GM12872 (cell line): ENCODE results near the gene MYRIP.

Experiments used
- TF ChIP-seq, protein P1 (sequence below): IDR thresholded peaks from 3 replicates; pipeline ENCODE4 v1.5.1; 2011; ENCODE audit warnings: low read depth, mild to moderate bottlenecking, low read length, moderate library complexity; ENCODE audit not compliant: insufficient read depth

MYRIP gene

DNA sequence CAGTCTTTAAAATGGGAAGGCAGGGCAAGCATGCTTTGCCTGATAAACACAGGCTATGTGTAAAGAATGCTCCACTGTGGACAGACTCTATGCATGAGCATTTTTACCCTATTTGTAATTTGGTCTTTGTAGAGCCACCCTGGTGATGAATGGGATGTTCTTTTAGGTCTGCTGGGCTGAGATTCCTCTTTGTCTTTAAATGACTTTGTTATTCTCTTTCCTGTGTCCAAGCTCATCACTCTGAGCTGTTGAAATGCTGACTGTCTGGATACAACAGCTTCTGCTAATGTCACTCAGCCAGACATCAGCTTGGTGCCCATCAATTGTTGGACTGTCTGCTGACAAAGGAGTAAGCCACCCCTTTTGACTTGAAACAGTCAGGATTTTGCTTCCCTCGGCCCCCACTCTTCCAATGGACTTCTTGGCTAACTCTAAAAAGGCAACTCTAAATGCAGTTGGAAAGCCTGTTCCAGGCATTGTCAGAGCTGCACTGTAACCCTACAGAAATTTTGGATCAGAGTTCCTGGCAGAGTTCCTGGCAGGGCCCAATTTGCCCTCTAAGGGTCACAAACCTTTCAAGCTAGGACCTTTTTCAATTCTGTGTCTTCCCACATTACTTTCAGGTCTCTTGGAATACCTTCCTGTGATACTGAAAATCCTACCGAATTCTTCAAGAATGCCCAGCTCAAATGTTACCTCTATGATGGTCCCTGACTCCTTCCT, 459.6 kb downstream of the MYRIP start:
- TF ChIP-seq, protein P1, sequence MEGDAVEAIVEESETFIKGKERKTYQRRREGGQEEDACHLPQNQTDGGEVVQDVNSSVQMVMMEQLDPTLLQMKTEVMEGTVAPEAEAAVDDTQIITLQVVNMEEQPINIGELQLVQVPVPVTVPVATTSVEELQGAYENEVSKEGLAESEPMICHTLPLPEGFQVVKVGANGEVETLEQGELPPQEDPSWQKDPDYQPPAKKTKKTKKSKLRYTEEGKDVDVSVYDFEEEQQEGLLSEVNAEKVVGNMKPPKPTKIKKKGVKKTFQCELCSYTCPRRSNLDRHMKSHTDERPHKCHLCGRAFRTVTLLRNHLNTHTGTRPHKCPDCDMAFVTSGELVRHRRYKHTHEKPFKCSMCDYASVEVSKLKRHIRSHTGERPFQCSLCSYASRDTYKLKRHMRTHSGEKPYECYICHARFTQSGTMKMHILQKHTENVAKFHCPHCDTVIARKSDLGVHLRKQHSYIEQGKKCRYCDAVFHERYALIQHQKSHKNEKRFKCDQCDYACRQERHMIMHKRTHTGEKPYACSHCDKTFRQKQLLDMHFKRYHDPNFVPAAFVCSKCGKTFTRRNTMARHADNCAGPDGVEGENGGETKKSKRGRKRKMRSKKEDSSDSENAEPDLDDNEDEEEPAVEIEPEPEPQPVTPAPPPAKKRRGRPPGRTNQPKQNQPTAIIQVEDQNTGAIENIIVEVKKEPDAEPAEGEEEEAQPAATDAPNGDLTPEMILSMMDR, result no peak

- TF ChIP-seq, protein P1, result no peak
These were observed 469.4 kb downstream of the MYRIP start for GRCh38 chr3:40278791-40279190.

DNA sequence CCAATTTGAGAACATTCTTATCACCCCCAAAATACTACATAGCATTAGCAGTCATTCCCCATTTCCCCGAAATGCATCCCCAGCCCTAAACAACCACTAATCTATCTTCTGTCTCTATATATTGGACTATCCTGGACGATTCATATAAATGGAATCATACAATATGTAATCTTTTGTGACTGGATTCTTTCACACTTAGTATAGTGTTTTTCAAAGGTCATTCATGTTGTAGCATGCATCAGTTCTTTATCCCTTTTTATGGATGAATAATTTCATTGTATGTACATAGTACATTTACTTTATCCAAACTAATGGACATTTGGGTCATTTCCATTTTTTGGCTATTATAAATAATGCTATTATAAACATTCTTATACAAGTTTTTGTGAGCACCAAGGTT, 472.6 kb downstream of the MYRIP start:
- TF ChIP-seq, protein P1, result no peak

GRCh38 chr3:40287248-40287647, 477.8 kb downstream of the MYRIP start:
- TF ChIP-seq, protein P1, result no peak

GRCh38 chr3:40290396-40290795, 481.0 kb downstream of the MYRIP start:
- TF ChIP-seq, protein P1, result no peak

DNA sequence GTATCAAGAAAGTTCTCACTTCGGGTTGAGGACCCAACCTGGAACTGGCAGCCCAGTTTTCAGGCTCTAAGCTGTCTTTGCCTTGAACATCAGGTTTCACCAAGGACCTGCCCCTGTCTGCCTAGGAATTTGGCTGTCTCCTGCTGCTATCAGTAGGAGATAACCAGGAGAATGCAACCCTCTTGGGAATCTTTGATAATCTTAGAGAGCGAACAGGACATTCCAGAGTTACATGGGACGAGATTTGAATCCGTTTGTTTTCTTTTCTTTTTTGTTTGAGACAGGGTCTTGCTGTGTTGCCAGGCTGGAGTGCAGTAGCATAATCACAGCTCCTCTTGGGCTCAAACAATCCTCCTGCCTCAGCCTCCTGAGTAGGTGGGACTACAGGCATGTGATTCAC, 482.1 kb downstream of the MYRIP start:
- TF ChIP-seq, protein P1, result no peak

- TF ChIP-seq, protein P1, result no peak
These were observed 483.4 kb downstream of the MYRIP start for GRCh38 chr3:40292637-40293349.
